Measurements from ENCODE around the gene SLC22A31.
"Not testable (repeated sequence)": the region's sequence is repeated elsewhere in the genome, so short reads cannot be mapped to it uniquely, and the experiment has no call there.

SLC22A31 gene

GRCh38 chr16:89193576-89194293 is 6.6 kb downstream of the SLC22A31 start:
- no peak for DNase-seq (ENCODE audit: low read depth, low spot score)

DNA sequence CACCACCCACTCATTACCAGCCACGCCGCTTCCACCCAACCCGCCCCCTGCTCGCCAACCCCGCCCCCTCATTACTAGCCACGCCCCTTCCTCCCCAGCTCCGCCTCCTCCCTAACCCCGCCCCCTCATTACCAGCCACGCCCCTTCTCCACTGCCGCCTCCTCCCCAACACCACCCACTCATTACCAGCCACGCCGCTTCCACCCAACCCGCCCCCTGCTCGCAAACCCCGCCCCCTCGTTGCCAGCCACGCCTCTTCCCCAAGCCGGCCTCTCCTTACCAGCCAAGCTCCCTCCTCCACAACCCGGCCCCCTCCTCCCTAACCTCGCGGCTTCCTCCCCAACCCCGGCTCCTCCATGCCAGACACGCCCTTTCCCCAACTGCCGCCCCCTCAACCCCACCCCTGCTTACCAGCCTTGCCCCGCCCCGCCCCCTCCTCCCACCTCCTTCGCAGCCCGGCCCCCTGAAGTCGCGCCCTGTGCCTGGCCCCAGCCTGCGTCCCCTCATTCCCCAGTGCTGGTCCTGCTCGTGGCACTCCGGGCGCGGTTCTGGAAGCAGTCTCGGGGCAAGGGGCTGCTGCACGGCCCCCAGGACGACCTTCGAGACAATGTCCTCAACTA is 7.3 kb downstream of the SLC22A31 start:
- peak; percentile 45 for DNase-seq (ENCODE audit: low read depth, low spot score)

- peak; percentile 26 for DNase-seq (ENCODE audit: low read depth, low spot score)
These were observed 8.0 kb downstream of the SLC22A31 start for GRCh38 chr16:89192186-89192955.

- no peak for DNase-seq (ENCODE audit: low read depth, low spot score)
These were observed 8.5 kb downstream of the SLC22A31 start for GRCh38 chr16:89191901-89192185.

DNA sequence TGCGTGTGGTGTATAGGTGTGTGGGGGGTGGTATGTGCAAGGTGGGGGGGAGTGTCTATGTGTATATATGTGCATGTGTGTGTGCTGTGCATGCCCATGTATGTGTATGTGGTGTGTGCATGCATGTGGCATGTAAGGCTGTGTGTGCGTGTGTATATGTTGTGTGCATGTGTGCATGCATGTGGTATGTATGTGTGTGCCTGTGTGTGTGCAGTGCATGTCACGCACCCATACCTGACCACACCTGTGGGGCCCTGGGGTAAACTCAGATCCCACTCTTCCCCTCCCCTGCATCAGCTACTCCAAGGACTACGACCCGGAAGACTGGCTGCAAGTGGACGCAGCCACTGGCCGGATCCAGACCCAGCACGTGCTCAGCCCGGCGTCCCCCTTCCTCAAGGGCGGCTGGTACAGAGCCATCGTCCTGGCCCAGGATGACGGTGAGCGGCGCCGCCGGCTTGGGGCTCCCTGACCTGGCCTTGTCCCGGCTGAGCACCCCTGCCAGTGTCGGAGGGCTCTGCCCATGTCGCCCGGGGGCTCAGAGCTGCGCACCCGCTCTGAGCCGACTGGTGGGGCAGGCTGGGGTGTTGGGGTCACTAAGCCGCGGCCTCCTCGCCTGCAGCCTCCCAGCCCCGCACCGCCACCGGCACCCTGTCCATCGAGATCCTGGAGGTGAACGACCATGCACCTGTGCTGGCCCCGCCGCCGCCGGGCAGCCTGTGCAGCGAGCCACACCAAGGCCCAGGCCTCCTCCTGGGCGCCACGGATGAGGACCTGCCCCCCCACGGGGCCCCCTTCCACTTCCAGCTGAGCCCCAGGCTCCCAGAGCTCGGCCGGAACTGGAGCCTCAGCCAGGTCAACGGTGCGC is 9.1 kb downstream of the SLC22A31 start:
- DNase-seq (ENCODE audit: low read depth, low spot score): no peak

DNA sequence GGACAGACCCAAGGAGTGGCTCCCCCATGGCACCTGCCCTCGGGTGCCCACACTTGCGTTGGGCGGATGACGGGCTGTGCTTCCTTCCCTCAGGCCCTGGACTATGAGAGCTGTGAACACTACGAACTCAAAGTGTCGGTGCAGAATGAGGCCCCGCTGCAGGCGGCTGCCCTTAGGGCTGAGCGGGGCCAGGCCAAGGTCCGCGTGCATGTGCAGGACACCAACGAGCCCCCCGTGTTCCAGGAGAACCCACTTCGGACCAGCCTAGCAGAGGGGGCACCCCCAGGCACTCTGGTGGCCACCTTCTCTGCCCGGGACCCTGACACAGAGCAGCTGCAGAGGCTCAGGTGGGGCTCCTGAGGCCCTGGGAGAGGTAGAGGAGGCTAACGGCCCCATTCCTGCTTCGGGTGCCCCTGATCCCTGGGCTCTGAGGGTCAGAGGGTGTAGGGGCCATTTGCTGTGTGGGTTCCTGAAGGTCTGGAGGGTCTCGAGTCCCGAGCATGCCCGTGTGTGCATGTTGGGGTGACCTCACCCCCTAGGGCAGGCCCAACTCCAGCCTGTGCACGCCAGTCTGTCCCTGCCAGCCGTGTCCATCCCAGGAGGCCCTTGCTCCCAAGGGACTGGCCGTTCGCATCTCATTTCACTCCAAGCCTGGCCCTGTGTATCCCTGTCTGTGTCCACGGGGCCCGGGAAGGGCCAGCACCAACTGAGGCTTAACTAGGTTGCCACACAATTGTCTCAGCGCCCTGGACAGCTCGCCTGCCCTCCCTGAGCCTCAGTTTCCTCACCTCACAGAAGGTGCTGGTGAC is 10.0 kb downstream of the SLC22A31 start:
- no peak for DNase-seq (ENCODE audit: low read depth, low spot score)

- DNase-seq (ENCODE audit: low read depth, low spot score): no peak
These were observed 10.8 kb downstream of the SLC22A31 start for GRCh38 chr16:89189358-89190025.

- not testable (repeated sequence) for DNase-seq (ENCODE audit: low read depth, low spot score)
These were observed 11.6 kb downstream of the SLC22A31 start for GRCh38 chr16:89188471-89189357.

DNA sequence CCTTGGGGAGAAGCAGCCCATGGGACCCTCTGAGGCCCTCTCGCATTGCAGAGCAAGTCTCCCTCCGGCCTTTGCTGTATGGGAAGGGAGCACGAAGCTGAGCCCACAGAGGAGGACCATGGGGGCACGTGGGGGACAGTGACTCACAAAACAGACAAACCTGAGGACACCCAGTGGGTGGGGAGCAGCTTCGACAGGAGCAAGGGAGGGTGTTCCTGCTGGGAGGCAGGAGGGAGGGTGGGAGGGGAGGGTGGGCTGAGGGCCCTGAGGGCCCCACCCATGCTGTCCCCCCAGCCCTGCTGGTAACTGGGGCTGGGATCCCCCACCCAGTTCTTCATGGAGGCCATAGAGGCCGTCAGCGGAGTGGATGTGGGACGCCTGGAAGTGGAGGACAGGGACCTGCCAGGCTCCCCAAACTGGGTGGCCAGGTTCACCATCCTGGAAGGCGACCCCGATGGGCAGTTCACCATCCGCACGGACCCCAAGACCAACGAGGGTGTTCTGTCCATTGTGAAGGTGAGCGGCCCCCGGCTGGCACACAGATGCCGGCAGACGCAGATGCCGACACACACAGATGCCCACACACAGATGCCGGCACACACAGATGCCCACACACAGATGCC is 12.5 kb downstream of the SLC22A31 start:
- DNase-seq (ENCODE audit: low read depth, low spot score): no peak

DNA sequence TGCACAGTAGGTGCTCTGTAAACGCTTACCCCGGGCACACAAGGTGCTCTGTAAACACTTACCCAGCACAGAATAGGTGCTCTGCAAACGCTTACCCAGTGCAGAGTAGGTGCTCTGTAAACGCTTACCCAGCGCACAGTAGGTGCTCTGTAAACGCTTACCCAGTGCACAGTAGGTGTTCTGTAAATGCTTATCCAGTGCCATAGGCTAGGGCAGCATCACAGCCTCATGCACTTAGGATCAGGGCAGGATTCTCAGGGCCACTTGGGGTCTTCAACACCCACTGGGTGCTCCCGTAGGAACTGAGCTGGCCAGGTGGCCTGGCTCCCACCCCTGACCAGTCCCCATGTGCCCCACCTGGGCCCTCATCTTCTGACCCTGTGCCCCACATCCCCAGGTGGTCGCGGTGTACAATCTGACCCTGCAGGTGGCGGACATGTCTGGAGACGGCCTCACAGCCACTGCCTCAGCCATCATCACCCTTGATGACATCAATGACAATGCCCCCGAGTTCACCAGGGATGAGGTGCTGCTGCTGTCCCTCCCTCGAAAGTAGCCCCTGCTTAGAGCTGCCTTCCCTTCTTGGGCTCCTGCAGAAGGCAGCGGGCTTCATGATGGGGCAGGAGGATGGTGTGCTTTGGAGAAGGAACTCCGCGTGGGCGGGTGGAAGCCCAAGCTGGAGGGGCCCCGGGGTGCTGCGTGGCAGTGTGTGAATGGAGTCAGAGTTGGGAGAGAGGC is 13.1 kb downstream of the SLC22A31 start:
- no peak for DNase-seq (ENCODE audit: low read depth, low spot score)

- not testable (repeated sequence) for DNase-seq (ENCODE audit: low read depth, low spot score)
These were observed 13.7 kb downstream of the SLC22A31 start for GRCh38 chr16:89186593-89187031.

- DNase-seq (ENCODE audit: low read depth, low spot score): not testable (repeated sequence)
These were observed 14.3 kb downstream of the SLC22A31 start for GRCh38 chr16:89185887-89186592.

DNA sequence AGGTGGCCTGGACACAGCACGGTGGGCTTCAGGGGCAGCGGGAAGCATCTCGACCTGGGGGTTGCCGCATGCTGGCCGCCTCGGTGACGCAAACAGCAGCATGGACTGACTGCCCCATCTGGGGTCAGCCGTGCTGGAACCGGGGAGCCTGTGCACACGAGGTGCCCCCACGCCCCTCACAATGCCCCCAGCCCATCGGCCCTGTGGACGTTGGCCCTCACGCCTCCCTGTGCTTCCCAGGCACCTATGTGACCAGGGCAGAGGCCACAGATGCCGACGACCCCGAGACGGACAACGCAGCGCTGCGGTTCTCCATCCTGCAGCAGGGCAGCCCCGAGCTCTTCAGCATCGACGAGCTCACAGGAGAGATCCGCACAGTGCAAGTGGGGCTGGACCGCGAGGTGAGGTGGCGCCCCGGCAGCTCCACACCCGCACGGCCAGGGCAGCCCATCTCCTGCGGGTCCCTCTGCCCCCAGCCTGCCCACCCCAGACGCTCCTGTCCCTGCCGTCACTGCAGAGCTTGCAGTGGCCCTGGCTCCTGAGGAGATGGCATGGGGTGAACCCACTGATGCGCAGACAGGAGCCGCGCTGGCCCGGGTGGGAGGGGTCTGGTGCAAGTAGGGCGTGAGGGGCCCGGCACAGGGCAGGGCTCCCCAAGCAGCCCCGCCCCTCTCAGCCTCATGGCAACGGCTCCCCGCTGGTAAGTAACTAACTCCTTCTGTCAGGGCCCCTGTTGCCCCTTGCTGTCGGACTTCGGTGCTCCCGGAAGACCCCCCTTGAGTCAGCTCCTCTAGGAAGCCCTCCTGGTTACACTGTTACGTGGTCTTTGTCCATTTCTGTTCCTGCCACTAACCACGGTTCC is 15.2 kb downstream of the SLC22A31 start:
- no peak for DNase-seq (ENCODE audit: low read depth, low spot score)

DNA sequence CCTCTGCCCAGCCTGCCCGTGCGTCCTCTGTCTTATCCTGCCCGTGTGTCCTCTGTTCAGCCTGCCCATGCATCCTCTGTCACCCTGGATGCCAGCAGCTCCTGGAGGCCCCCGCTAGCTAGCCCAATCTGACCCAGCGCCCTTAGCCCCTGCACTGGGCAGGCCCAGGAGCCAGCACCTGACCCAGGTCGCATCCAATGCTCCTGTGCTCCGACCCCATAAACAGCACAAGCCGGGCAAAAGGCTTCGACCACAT is 15.7 kb downstream of the SLC22A31 start:
- no peak for DNase-seq (ENCODE audit: low read depth, low spot score)

DNA sequence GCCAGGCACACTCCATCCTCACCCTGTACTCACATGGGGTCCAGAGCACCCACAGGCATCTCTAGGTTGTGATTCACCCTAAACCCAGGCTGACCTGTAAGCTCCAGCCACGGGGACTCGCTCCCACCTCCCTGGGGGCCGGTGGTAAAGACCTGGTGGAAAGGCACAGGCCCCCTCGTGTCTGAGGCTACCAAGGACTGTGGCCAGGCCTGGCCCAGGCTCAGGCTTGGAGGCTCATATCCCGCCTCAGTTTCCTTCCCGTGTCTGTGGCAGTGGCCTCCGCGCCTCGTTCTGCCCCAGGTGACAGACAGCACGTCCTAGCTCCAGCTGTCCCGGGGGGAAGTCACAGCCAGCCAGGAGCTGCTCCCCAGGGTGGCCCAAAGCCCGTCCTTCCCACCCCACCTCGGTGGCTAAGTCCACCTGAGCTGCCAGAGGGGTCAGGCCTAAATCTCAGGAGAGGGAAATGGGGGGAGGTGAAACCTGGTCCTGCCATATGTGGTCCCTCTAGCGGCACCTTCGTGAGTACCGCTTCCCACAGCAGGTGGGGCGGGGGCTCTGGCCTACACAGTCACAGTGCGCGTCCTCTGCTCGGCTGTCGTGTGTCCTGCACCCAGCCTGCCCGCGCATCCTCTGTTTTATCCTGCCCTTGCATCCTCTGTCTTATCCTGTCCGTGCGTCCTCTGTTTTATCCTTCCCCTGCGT is 16.2 kb downstream of the SLC22A31 start:
- no peak for DNase-seq (ENCODE audit: low read depth, low spot score)

DNA sequence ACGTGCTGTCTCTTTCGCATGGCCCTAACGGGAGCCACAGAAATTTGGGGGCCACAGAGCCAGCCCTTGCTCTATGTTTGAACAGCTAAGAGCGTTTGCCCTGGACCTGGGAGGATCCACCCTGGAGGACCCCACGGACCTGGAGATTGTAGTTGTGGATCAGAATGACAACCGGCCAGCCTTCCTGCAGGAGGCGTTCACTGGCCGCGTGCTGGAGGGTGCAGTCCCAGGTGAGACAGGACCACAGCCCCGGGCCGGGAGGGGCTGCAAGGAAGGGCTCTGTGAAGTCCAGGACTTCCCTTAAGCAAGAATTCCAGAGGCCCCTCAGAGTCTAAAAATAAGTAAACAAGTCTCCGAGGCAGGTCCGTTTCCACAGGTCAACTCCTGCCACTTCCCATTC is 16.9 kb downstream of the SLC22A31 start:
- DNase-seq (ENCODE audit: low read depth, low spot score): no peak
